Hepatic stellate cell (primary cell): ENCODE results near the gene GJB5.
"Not testable (repeated sequence)": the region's sequence is repeated elsewhere in the genome, so short reads cannot be mapped to it uniquely, and the experiment has no call there.

ENCODE experiments used
- DNase-seq: peaks from one replicate; pipeline ENCODE4 v3.0.0; 2011; ENCODE audit warnings: low spot score

The GJB5 gene

GRCh38 chr1:34745666-34746065 lies 9.2 kb upstream of the GJB5 start:
- DNase-seq, result no peak

GRCh38 chr1:34746101-34746500 lies 8.7 kb upstream of the GJB5 start:
- DNase-seq, result no peak

DNA sequence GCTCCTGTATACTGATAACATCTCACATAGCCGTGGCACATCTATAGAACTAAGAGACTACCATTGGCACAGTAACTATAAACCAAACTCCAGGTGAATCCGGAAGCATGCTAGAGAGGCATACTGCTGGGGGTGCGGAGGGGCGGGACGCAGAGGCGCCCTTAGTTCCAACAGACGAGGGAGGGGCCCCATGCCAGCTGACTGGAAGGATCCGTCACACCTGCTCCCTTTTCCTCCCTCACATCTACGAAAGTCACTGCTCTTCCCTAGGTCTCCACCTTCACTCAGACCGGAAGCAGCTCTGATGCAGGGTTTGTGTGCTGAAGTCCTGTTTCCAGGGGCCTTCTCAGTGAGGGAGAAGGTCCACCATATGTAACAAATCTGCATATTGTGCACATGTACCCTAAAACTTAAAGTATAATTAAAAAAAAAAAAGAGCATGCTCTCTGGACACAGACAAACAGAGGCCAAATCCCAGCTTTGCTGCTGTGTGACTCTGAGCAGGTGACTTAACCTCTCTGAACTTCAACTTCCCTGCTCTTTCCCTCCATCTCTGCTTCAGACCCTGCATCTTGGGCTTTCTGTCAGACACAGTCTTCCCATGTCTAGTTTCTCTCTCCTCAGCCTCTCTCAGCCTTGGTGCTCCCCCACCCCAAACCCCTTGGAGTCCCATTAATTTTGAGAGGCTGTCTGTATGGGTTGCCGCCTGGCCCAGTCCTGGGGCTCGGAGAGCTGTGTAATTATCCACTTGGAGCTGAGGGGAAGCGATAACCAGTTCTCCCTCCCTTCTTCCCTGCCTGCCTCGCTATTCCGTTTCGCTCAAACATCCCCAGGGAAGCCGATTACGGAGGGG lies 7.8 kb upstream of the GJB5 start:
- no peak for DNase-seq

DNA sequence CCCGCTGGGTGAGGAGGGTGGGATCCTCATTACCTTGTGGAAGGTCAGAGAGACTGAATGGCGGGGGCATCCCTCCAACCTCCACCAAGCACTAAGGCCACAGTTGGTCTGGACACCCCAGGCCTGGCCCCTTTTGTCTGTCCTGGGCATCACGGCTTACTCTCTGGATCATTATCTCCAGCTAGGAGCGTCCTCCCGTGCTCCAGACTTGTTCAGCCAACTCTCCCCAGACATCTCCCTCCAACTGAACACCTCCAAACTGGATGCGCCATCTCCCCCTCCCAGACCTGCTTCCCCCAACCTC lies 7.3 kb upstream of the GJB5 start:
- DNase-seq, result no peak

- no peak for DNase-seq
Measured at GRCh38 chr1:34749992-34750391, 4.9 kb upstream of the GJB5 start.

- DNase-seq, result no peak
Measured at GRCh38 chr1:34750610-34751009, 4.2 kb upstream of the GJB5 start.

DNA sequence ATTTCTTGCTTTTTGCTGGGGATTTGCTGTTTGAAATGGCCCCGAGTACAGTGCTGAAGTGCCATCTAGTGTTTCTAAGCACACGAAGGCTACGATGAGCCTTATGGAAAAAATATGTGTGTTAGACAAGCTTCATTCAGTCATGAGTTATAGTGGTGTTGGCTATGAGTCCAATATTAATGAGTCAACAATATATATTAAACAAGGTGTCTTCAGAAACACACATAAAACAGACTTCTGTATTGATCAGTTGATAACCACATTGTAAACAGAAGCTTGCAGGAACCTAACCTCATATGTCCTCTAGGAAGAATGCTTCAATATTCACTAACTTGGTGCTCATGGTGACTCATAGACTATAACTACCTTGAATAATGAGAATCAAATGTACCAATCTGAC lies 1.7 kb upstream of the GJB5 start:
- no peak for DNase-seq

GRCh38 chr1:34755961-34756360 lies 1.1 kb downstream of the GJB5 start:
- no peak for DNase-seq

DNA sequence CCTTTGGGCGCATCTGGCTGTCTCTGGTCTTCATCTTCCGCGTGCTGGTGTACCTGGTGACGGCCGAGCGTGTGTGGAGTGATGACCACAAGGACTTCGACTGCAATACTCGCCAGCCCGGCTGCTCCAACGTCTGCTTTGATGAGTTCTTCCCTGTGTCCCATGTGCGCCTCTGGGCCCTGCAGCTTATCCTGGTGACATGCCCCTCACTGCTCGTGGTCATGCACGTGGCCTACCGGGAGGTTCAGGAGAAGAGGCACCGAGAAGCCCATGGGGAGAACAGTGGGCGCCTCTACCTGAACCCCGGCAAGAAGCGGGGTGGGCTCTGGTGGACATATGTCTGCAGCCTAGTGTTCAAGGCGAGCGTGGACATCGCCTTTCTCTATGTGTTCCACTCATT lies 2.5 kb downstream of the GJB5 start:
- DNase-seq, result no peak

DNA sequence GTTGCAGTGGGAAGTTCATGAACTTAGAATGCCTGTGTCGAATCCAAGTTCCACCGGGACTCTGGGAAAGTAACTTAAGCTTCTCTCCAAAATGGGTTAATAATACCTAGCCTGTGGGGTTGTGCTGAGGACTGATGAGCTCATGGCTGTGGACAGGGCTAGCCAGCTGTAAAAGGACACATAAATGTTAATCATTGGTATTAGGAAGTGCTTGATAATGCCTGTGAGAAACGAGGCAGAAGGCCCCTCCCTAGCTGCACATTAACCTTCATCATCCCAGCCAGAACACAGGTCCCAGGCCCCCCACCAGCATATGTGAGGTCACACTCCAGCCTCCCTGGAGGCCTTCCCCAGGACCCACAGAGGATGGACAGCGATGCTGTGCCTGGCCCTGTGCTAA lies 3.9 kb downstream of the GJB5 start:
- no peak for DNase-seq

DNA sequence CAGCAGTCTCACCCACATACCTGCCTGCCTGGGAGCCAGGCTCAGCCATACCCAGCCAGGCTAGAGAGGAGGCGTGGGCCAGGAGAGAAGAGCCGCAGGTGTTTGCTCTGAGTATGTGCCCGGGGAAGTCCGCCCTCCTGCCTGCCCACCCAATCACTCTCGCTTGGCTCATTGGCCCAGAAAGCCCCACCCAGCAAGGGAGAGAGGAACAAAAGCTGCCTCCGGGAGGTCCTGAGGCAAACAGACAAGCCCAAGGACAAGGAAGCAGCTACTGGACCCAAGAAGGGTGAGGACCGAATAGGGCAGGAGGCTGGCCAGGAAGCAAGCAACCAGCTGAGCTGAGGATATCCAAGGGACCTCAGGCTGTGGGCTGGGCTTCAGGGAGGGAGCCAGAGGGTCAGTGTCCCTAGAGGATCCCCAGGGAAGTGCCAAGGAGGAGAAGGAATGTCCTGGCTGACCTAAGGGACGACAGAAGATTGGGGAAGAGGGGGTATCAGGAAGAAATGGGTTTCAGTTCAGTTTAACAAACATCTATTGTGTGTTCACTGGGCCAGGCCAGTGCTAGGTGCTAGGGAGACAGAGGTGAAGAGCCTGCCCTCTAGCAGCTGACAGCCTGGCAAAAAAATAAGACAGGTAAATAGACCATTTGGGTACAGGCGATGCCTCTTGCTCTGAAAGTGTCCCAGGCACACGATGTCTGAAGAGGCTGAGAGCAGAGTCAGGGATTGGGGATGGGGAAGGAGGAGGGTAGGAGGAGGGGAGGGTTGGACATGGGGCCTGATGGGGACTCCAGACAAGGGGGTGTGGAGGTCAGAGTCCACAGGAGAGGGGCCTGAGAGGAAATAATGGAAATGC lies 4.9 kb downstream of the GJB5 start, which contains the start of gene GJB4:
GJB4 (plus strand) TSS at position 238 of the 855 bp plus-strand sequence. CDS start 1,515 bp downstream, outside the sequence.
- DNase-seq, result no peak

GRCh38 chr1:34761176-34761761 lies 6.4 kb downstream of the GJB5 start:
- DNase-seq, result no peak

- DNase-seq, result no peak
Measured at GRCh38 chr1:34761776-34762307, 7.0 kb downstream of the GJB5 start.

- DNase-seq, result no peak
Measured at GRCh38 chr1:34762474-34763141, 7.8 kb downstream of the GJB5 start.

DNA sequence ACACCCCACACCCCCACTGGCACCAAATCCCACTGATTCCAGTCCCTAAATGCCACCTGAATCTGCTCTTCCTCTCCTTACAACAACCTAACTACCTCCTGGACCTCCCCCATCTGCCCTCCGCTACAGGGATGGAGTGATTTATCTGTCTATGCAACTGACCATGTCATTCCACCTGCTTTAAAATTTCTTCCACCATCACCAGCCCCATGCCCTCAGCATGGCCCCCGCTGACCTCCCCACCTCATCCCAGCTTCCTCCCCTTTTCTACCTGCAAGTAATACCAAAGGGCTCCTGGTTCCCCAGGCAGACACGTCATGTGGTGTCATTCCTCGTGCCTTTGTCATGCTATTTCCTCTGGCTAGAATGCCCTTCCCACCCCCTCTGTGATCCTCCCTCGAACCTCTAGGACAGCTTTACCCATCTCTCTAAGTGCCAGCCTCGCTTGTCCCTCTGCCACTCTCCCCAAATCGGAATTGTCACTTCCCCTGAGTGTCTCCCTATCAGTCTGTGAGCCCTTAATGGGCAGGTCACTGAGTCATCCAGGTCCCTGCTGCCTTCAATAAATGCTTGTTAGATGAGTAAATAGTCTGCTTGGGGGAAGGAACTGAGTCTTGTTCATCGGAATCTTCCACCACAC lies 8.4 kb downstream of the GJB5 start:
- peak; percentile 38 for DNase-seq

GRCh38 chr1:34768856-34769255 lies 14.0 kb downstream of the GJB5 start:
- DNase-seq, result no peak

DNA sequence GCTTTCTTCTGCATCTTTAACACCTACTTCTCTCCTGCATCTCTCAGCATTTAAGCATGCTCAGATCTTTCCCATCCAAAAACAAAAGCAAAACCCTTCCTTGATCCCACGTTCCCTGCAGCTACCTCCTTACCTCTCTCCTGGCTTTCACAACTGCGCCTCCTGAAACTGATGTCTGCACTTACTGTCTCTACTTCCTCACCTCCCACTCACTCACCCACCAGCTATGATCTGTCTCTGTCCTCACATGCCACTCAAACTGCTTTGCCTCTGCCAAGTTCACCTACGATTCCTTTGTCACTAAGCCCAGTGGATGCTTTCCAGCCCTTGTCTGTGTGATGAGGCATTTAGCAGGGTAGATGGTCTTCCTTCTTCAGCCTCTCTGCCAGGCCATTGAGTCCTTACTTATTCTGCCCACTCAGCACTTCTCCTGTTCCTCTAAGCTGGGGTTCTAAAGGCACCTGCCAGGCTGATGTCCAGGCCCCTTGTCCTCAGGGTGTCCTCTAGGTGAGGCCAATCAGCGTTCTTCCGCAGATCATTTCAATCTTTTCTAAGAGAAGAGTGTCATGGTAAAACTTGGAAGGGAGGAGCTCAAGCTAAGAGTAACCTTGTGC lies 16.2 kb downstream of the GJB5 start:
- no peak for DNase-seq

- DNase-seq, result no peak
Measured at GRCh38 chr1:34771573-34772371, 16.9 kb downstream of the GJB5 start.

DNA sequence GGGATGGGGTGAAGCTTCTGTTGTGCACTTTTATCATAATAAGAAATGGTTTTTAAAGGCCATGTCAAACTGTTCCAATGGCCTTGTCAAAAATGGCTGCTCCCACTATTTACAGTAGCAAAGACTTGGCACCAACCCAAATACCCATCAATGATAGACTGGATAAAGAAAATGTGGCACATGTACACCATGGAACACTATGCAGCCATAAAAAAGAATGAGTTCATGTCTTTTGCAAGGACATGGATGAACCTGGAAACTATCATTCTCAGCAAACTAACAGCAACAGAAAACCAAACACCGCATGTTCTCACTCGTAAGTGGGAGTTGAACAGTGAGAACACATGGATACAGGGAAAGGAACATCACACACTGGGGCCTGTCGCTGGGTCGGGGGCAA lies 18.3 kb downstream of the GJB5 start:
- DNase-seq, result not testable (repeated sequence)

DNA sequence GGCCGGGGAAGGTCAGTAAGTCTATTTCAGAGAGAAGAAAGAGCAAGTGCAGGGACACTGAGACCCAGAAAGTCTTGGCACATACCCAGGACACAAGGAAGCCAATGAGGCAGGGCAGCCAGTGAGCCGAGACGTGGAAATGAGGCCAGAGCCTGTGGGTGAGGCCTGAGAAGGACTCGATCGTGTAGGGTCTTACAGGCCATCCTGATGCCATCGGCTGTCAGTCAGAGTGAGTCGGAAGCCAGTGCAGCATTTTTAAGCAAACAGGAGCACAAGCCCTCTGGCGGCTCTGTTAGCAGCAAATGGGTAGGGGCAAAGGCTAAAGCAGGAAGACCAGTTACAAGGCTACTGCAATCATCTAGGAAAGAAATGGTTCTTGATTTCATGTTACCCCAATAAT lies 20.1 kb downstream of the GJB5 start:
- no peak for DNase-seq
